Kidney tubule cell (primary cell): Measurements from ENCODE around the gene CAMTA2.
"Not testable (repeated sequence)": the region's sequence is repeated elsewhere in the genome, so short reads cannot be mapped to it uniquely, and the experiment has no call there.

Experiments used
- DNase-seq: peaks from one replicate; pipeline ENCODE4 v3.0.0-alpha.2; 2018; ENCODE audit warnings: low spot score

Gene CAMTA2, protein sequence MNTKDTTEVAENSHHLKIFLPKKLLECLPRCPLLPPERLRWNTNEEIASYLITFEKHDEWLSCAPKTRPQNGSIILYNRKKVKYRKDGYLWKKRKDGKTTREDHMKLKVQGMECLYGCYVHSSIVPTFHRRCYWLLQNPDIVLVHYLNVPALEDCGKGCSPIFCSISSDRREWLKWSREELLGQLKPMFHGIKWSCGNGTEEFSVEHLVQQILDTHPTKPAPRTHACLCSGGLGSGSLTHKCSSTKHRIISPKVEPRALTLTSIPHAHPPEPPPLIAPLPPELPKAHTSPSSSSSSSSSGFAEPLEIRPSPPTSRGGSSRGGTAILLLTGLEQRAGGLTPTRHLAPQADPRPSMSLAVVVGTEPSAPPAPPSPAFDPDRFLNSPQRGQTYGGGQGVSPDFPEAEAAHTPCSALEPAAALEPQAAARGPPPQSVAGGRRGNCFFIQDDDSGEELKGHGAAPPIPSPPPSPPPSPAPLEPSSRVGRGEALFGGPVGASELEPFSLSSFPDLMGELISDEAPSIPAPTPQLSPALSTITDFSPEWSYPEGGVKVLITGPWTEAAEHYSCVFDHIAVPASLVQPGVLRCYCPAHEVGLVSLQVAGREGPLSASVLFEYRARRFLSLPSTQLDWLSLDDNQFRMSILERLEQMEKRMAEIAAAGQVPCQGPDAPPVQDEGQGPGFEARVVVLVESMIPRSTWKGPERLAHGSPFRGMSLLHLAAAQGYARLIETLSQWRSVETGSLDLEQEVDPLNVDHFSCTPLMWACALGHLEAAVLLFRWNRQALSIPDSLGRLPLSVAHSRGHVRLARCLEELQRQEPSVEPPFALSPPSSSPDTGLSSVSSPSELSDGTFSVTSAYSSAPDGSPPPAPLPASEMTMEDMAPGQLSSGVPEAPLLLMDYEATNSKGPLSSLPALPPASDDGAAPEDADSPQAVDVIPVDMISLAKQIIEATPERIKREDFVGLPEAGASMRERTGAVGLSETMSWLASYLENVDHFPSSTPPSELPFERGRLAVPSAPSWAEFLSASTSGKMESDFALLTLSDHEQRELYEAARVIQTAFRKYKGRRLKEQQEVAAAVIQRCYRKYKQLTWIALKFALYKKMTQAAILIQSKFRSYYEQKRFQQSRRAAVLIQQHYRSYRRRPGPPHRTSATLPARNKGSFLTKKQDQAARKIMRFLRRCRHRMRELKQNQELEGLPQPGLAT

DNA sequence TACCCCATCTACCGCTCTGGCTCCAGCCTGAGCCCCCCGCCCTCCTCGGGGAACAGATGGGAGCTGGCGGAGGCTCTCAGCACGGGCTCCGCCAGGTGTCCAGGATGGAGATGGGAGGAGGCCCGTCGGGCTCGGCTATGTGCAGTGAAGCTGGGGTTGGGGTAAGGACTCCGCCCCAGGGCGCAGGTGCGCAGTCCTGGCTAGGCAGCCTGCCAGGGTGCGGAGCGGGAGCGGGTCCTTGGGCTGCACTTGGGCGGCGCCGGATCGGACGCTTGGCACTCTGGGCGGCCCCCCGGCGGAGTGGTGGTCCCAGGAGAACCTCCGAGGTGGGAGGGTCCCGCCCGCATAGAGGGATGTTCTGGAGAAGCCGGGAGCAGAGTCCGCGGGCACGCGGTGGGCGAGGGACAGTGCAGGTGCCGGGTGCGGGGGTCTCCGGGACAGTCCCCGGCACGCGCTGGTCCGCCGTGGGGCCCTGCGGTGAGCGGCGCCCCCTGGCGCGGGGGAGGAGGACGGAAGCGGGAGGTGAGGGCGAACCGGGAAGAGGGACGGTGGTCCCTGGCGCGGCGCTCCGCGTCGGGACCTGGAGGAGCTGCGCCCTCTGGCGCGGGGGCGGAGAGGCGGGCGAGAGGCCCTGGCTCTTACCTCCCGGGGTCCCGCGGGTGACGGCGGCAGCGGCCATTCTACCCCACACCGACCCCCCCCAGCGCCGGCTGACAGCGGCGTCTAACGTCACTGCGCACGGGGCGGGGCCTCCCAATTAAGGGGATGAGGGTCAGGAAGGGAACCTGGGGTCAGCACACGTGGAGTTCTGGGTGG is at the start of gene CAMTA2:
Gene CAMTA2 (minus strand): TSS at position 725 of the 816 bp plus-strand sequence. CDS start 1,453 bp downstream, outside the sequence.
- DNase-seq, result peak; percentile 85

DNA sequence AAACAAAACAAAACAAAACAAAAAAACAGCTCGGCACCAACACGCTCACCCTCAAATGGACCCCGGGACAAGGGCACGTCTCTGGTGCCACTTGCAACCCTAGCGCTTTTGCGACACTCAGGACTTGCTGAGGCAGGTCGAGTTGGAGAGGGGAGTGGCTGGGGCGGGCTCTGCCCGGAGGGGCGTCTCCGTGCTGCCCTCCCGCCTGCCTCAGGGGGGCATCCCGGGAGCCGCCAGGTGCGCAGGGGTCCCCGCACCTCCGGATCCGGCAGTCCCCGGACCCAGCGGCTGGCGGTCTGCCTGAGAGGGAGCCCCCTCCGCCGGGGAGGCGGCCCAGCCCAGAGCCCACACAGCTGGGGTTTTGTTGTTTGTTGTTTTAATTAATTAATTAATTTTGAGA is 47.8 kb upstream of the CAMTA2 start, which contains the start of gene SLC52A1:
Gene SLC52A1 (minus strand): TSS at position 112 of the 400 bp plus-strand sequence. CDS start 820 bp downstream, outside the sequence.
- no peak for DNase-seq

- no peak for DNase-seq
These were observed 47.2 kb upstream of the CAMTA2 start for GRCh38 chr17:5034651-5035050.

GRCh38 chr17:5034063-5034462 is 46.6 kb upstream of the CAMTA2 start:
- DNase-seq, result no peak

GRCh38 chr17:5033352-5034015 is 46.0 kb upstream of the CAMTA2 start:
- no peak for DNase-seq

DNA sequence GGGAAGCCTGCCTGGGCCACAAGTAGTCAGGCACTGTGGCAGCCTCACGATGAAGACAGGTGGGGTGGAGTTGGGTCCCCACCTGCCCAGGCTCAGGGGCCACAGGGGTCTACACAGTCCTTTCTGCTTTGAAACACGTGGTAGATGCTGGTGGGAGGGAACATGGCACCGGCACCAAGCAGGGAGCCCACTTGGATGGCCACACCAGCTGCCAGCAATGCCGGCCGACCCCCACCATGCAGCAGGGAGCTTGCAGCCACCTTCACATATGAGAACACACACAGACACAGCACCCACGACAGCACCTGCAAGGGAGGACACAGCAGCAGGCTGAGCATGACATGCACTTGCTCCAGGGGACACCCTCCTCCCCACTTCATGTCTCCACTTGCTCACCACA is 45.4 kb upstream of the CAMTA2 start:
- DNase-seq, result no peak

DNA sequence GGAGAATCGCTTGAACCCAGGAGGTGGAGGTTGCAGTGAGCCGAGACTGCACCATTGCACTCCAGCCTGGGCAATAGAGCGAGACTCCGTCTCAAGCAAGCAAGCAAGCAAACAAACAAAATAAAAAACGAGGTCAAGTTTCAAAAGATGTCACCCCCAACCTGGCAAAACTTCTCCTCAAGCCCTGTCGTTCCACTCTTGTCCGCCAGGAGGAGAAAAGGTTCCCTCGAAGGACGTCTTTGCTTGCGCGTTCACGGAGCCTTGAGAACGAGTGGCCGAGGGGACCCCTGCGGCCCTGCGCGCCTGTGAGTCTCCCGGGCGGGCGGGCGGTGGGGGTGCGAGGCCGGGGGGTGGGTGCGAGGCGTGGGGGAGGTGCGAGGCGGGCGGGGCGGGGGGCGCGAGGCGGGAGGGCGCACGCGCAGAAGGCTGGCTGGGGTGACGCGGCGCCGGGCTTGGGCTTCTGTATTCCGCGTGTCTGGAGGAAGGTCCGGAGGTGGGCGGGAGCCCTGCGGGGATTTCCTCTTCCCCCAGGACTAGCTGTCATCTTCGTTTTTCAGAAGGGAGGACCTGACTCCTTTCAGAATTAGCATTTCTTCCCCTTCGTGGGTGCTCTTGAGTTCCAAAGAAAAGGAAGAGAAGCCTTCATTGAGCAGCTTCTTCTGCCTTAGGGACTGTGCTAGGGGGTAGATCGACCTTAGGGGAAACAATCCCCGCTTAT is 44.0 kb upstream of the CAMTA2 start:
- peak; percentile 76 for DNase-seq

DNA sequence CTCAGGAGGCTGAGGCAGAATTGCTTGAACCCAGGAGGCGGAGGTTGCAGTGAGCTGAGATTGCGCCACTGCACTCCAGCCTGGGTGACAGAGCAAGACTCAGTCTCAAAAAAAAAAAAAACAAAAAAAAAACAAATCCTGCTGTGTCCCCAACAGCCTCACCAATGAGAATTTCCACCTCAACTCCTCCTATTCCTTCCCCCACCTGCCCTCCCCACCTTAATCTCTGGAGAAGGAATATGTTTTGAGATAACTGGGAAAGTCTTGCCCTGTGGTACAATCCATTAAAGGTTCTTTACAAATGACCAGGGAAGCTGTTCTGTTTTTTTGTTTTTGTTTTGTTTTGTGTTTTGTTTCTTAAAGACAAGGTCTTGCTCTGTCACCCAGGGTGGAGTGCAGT is 42.7 kb upstream of the CAMTA2 start:
- not testable (repeated sequence) for DNase-seq

DNA sequence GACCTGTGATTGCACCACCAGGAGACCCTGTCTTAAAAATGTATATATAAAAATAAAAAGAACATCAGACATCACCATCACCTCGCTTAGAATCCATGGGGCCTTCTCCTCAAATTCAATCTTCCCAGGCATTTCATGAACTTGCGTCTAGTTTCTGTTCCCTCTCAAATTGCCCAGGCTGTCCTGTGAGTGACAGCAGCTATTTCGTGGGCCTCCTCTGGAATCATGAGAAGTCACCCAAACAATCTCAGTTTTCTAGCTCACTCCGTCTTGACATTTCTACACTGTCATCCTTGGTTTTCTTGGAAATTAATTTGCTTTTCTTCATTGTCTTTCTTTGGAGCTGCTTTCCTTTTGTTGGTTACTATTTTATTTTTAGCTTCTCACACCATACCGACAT is 40.4 kb upstream of the CAMTA2 start:
- DNase-seq, result no peak

- DNase-seq, result no peak
These were observed 39.8 kb upstream of the CAMTA2 start for GRCh38 chr17:5027299-5027698.

DNA sequence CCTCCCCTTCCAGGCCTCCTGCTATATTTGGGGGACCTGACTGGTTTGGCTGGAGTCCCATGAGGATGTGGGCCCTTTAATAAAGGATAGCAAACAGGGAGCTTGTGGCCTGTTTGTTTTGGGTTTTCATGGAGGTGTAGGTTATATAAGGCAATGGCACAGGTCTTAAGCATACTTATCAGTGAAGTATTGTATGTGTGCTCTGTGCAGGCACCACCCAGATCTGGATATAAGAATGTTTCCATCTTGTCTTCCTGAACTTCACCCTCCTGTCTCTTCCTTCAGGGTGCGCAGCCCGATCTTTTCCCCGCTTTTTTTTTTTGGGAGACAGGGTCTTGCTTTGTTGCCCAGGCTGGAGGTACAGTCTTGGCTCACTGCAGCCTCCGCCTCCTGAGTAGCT is 37.1 kb upstream of the CAMTA2 start:
- no peak for DNase-seq

GRCh38 chr17:5023588-5024147 is 36.2 kb upstream of the CAMTA2 start:
- no peak for DNase-seq

- no peak for DNase-seq
These were observed 34.8 kb upstream of the CAMTA2 start for GRCh38 chr17:5022171-5022711.

- DNase-seq, result no peak
These were observed 33.1 kb upstream of the CAMTA2 start for GRCh38 chr17:5020502-5021023.

GRCh38 chr17:5019475-5019956 is 32.0 kb upstream of the CAMTA2 start:
- no peak for DNase-seq

DNA sequence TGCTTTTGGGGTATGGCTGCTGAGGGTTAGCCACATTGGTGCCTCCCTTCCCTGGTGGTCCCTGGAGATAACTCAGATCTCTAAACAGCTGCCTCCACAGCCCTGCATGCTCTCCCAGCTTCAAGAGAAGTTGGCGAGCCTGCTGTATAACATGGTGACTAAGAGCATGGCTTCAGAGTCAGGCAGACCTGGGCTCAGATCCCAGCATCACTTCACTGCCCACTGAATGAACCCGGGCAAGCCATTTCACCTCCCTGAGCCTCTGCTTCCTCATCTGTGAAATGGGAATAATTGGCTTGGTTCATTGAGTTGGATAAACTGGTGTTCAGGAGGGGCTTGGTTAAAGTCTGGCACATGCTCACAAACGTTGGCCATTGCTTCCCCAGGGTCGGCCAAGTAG is 26.9 kb upstream of the CAMTA2 start:
- DNase-seq, result no peak

DNA sequence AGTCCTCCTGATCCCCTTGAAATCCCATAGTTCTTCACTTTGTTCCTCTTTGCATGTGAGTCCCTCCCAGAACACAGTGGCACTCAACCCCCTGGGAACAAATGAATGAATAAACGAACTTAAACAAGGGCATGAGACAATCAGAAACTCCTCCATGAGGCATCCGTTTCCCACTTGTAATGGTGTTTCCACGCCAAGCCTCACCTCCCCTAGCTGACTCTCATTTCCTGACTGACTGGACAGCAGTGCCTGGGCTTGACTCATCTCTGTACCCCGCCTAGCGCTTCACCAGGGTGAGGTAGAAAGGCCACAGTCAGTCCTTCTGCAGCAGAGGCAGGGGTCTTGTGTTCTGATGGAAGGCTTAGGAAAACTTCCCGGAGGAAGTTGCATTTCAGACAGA is 24.5 kb upstream of the CAMTA2 start:
- peak; percentile 47 for DNase-seq

DNA sequence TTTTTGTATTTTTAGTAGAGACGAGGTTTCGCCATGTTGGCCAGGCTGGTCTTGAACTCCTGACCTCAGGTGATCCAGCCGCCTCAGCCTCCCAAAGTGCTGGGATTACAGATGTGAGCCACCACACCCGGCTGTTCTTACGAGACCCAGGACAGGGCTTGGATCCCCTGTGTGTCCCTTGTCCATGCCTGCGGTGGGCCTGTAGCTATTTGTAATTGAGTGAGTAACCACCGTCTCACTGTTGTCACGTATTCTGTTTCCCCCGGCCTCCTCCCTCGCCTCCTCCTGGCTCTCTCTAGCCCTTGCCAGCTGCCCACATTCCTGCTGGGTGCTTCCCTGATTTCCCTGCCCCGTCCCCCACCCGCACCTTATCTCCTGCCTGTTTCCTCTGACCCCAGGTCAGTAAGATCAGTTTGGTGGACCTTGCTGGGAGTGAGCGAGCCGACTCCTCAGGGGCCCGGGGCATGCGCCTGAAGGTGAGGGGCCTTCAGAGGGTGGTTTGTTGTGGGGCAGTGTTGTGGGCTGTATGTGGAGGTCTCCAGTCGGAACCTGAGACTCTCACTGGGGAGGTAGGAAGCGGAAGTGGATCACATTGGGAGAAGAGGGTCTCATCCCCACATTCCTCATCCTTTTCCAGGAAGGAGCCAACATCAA is 15.9 kb upstream of the CAMTA2 start:
- DNase-seq, result no peak
